K562 (cell line): ENCODE results near the gene MYH7. TPM values are rescaled to one million over a fixed set of nuclear protein-coding genes. Genes with fewer than 3 reads are reported as not detected.

Source experiments
- ATAC-seq: fragments of 200-7000 bp; cut with Tn5 transposase; 3 replicates; pipeline ENCODE4 v1.9.1; 2020; ENCODE audit warnings: moderate library complexity
- BruUV-seq: library from RNA; stranded (reverse); fragments of 400-500 nt; replicated peaks from 2 replicates; lab custom pipeline; 2021; lab: Mats Ljungman, UMichigan
- CTCF ChIA-PET: fragments of 300-600 bp; formaldehyde crosslinking; extraction: SDS; loops from one replicate; lab custom pipeline; 2021; ENCODE audit warnings: low intra/inter-chr PET ratio; lab: Yijun Ruan, JAX
- POLR2A ChIA-PET: fragments of 300-600, 350-650 bp; sonication (Branson Sonifier 250); formaldehyde crosslinking; extraction: SDS; loops from one replicate; lab custom pipeline; 2021; ENCODE audit warnings: antibody characterized with exemption, inconsistent platforms; lab: Yijun Ruan, JAX
- DNase-seq, 4 experiments: peaks; one replicate each; pipeline versions ENCODE4 v3.0.0 to v3.0.0-alpha.2; 2011 to 2018; ENCODE audit warnings: low spot score in 3 of 4, mixed read lengths in 3 of 4; ENCODE audit errors: extremely low read depth in 1 of 4
- FAIRE-seq: peaks from 2 replicates; lab custom pipeline; 2011; peaks lifted over from hg19 to GRCh38; lab: Jason Lieb, UNC
- H2AFZ ChIP-seq: 2 replicates; pipeline ENCODE4 v1.6.0; 2011; ENCODE audit warnings: low read depth, low read length, control low read depth, inconsistent platforms
- H3K27ac ChIP-seq: fragments of 200-600 bp; 3 replicates; pipeline ENCODE4 v1.8.0; 2011; ENCODE audit warnings: low read depth, mild to moderate bottlenecking, control low read depth, inconsistent platforms, low read length, moderate library complexity, mixed read lengths; ENCODE audit errors: extremely low read depth
- H3K27me3 ChIP-seq, 2 experiments: fragments of 300-600 bp in 1 of 2; 2 replicates in 1 of 2; 3 replicates in 1 of 2; pipeline versions ENCODE4 v1.6.0 to v1.8.0; 2011; ENCODE audit warnings: inconsistent platforms in 2 of 2, low read length in 2 of 2, mild to moderate bottlenecking in 1 of 2, mixed read lengths in 1 of 2, moderate library complexity in 1 of 2; ENCODE audit not compliant: control insufficient read depth in 2 of 2, insufficient read depth in 2 of 2
- H3K36me3 ChIP-seq: fragments of 300-600 bp; 3 replicates; pipeline ENCODE4 v1.8.0; 2011; ENCODE audit warnings: mild to moderate bottlenecking, low read length, inconsistent platforms; ENCODE audit not compliant: control insufficient read depth, insufficient read depth
- H3K4me1 ChIP-seq, 2 experiments: fragments of 200-600 bp in 1 of 2; replicated peaks in 1 of 2; 2 replicates in 1 of 2; 3 replicates in 1 of 2; pipeline versions ENCODE4 v1.5.1 to v1.8.0; 2011; ENCODE audit warnings: inconsistent platforms in 2 of 2, low read length in 2 of 2, mild to moderate bottlenecking in 1 of 2, mixed read lengths in 1 of 2, moderate library complexity in 1 of 2; ENCODE audit not compliant: control insufficient read depth in 2 of 2, insufficient read depth in 2 of 2
- H3K4me2 ChIP-seq: 2 replicates; pipeline ENCODE4 v1.6.1; 2011; ENCODE audit warnings: low read length, control low read depth, inconsistent platforms, mixed read lengths; ENCODE audit not compliant: insufficient read depth
- H3K4me3 ChIP-seq: fragments of 200-600 bp; sonication (generic), shearing (Covaris generic); 2 replicates; pipeline ENCODE4 v1.5.1; 2016; ENCODE audit warnings: control low read depth, inconsistent platforms
- H3K79me2 ChIP-seq: fragments of 200-600 bp; 3 replicates; pipeline ENCODE4 v1.8.0; 2011; ENCODE audit warnings: low read length, inconsistent platforms; ENCODE audit not compliant: control insufficient read depth, insufficient read depth
- H3K9ac ChIP-seq, 2 experiments: 2 replicates each; pipeline versions ENCODE4 v1.6.0 to v1.6.1; 2011; ENCODE audit warnings: low read depth in 2 of 2, low read length in 2 of 2, control low read depth in 1 of 2, inconsistent platforms in 1 of 2, mild to moderate bottlenecking in 1 of 2, mixed read lengths in 1 of 2; ENCODE audit not compliant: insufficient read depth in 1 of 2
- H3K9me1 ChIP-seq: one replicate; pipeline ENCODE4 v1.6.0; 2011; ENCODE audit warnings: inconsistent platforms, mild to moderate bottlenecking, low read length, moderate library complexity; ENCODE audit not compliant: control insufficient read depth, insufficient read depth
- H3K9me3 ChIP-seq: replicated peaks from 2 replicates; pipeline ENCODE4 v1.5.1; 2011; ENCODE audit warnings: low read depth, low read length, inconsistent platforms; ENCODE audit not compliant: control insufficient read depth, insufficient read depth
- H4K20me1 ChIP-seq: replicated peaks from 2 replicates; pipeline ENCODE4 v1.6.1; 2011; ENCODE audit warnings: low read length, inconsistent platforms, mixed read lengths; ENCODE audit not compliant: control insufficient read depth, insufficient read depth
- KDM4B ChIP-seq, 2 experiments: fragments of 450-650 bp in 1 of 2; sonication (generic) in 1 of 2; IDR thresholded peaks; 2 replicates each; pipeline ENCODE4 v1.6.1; 2016 to 2017; ENCODE audit warnings: borderline replicate concordance in 2 of 2, antibody characterized with exemption in 1 of 2, low read depth in 1 of 2, mild to moderate bottlenecking in 1 of 2
- MECOM ChIP-seq: fragments of 250-450 bp; sonication (Bioruptor Pico); IDR thresholded peaks from 2 replicates; pipeline ENCODE4 v1.8.0; 2022; ENCODE audit warnings: inconsistent platforms
- NRF1 ChIP-seq, 2 experiments: fragments of 450-650 bp; IDR thresholded peaks in 1 of 2; conservative IDR thresholded peaks in 1 of 2; 2 replicates each; pipeline ENCODE4 v1.6.1; 2014; ENCODE audit warnings: mild to moderate bottlenecking in 2 of 2
- RFX1 ChIP-seq: fragments of 450-650 bp; IDR thresholded peaks from 2 replicates; pipeline ENCODE4 v1.6.1; 2016; ENCODE audit warnings: mild to moderate bottlenecking, moderate library complexity
- WGBS: fragments of 100-300 bp; shearing (Covaris generic); methylation state at CpG from one replicate; pipeline ENCODE4 v1.1.6; 2016; ENCODE audit warnings: low coverage, mixed read lengths; ENCODE audit not compliant: insufficient coverage; ENCODE audit errors: missing lambda C conversion rate; 5-methylcytosine and 5-hydroxymethylcytosine counted together
- in situ Hi-C: fragments of 300-500 bp; cut with MboI; formaldehyde crosslinking; loops from 4 replicates; pipeline ENCODE4 v1.15.0; 2018; ENCODE audit warnings: inconsistent platforms, mixed read lengths
- intact Hi-C: fragments of 100-400 bp; cut with micrococcal nuclease; formaldehyde crosslinking; loops from 2 replicates; pipeline ENCODE4 v1.14.2; 2022
- polyA plus RNA-seq, 8 experiments: library from polyadenylated mRNA; depleted of rRNA in 4 of 8; stranded (reverse) in 5 of 8; unstranded in 3 of 8; fragments of >200 nt; fragmentation: Nextera tagmentation in 2 of 8; fragmentation: Illumina TruSeq in 1 of 8; extraction: Ambion mirVana in 2 of 8; extraction: Trizol in 1 of 8; gene quantifications; 2 replicates each; pipeline versions ENCODE4 v1.2.1 to v1.2.3, GENCODE V29; 2011 to 2014; ENCODE audit warnings: inconsistent platforms in 1 of 8, missing spikeins in 1 of 8
- total RNA-seq, 7 experiments: library from RNA; depleted of rRNA in 6 of 7; stranded (reverse); fragments of >200 nt in 6 of 7; fragmentation: Illumina TruSeq in 2 of 7; extraction: Trizol in 2 of 7; gene quantifications; 2 replicates each; pipeline versions ENCODE4 v1.2.1 to v1.2.3, GENCODE V29; 2011 to 2021; ENCODE audit warnings: low replicate concordance in 1 of 7
- TF ChIP-seq, protein P1 (sequence below): fragments of 450-650 bp; IDR thresholded peaks from 2 replicates; pipeline ENCODE4 v1.6.1; 2016
- TF ChIP-seq, protein P2 (sequence below): fragments of 200-800 bp; sonication (Bioruptor generic); IDR thresholded peaks from 2 replicates; pipeline ENCODE4 v1.6.1; 2017; ENCODE audit warnings: missing genetic modification characterization, missing compliant biosample characterization
- TF ChIP-seq, protein P3 (sequence below), 2 experiments: IDR thresholded peaks; 2 replicates each; pipeline ENCODE4 v1.6.1; 2011; ENCODE audit warnings: borderline replicate concordance in 1 of 2, control low read depth in 1 of 2, low read depth in 1 of 2, low read length in 1 of 2, mild to moderate bottlenecking in 1 of 2, mixed read lengths in 1 of 2, moderate library complexity in 1 of 2; ENCODE audit not compliant: insufficient read depth in 1 of 2, insufficient read length in 1 of 2, poor library complexity in 1 of 2, severe bottlenecking in 1 of 2; ENCODE audit errors: extremely low read depth in 1 of 2

Gene MYH7
- total and polyA plus RNA-seq, 9 of the 15 experiments (the other 6 are each of a cell fraction or from before 2014, with no cell fraction given), result not detected

DNA sequence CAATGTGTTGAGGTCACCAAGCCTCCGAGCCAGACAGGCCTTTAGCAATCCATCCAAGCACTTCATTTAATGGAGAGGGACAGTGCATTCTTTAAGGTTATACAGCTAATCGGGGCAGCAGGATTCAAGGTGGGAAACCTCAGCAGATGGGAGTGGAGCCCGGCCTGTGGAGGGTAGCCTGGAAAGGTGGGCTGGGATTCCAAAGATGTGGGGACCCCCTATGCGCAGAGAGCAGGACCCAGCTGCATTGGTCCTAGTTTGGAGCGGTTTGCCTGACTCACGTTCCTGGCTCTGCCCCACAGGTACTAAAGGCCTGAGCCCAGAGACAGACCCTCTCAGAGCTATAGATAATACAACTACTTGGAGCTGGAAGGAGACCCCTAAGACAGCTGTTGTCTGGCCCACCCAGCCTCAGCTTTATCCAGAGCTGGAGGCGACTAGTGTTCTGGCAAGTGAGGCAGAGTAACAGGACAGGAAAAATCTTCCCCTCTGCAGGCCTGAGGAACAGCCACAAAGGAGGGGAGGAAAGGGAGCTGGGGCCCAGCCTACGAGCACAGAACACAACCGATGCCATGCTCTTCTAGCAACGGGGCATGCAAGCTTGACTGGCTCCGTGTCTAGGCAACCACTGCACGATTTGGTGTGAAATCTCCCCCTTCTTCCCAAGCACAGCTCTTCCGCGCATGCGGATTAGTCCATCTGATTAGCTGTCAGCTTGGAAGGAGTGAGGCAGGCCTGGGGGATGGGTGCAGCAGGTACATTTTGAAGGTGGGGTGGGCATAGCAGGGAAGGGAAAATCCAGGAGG, 1.1 kb upstream of the MYH7 start:
- Histone ChIP-seq H3K4me3 (no peak overlapping the region), H4K20me1 (no peaks in the 10 kb centered on the region), H2AFZ (peak overlapping the region; percentile 82), H3K4me2 (peak overlapping the region; percentile 43; the same call in 1 of the 2 replicates), H3K9ac (peak overlapping the region in 1 of 2 experiments; percentile 4; a peak in 1 of 4 replicates), H3K9me3 (no peaks in the 10 kb centered on the region), H3K4me1 (peaks cover 26 to 40% of the 10 kb centered on the region in 2 experiments; a peak in 4 of 5 replicates), H3K27me3 (peaks cover 0 to 16% of the 10 kb centered on the region in 2 experiments; a peak in 2 of 5 replicates), H3K36me3 (no peaks in the 10 kb centered on the region), H3K9me1 (no peaks in the 10 kb centered on the region), H3K27ac (no peak overlapping the region), H3K79me2 (no peaks in the 10 kb centered on the region)
- intact Hi-C loops (no loop called here), in situ Hi-C loops (no loop called here)
- 29% methylated on average over 12 of the region's 15 CpGs for WGBS
- peak; percentile 59 to 69 for TF ChIP-seq NRF1 (conservative IDR thresholded peaks at IDR 0.05 in 1 of 2, IDR thresholded peaks at IDR 0.05 in 1 of 2)
- TF ChIP-seq, protein P1, sequence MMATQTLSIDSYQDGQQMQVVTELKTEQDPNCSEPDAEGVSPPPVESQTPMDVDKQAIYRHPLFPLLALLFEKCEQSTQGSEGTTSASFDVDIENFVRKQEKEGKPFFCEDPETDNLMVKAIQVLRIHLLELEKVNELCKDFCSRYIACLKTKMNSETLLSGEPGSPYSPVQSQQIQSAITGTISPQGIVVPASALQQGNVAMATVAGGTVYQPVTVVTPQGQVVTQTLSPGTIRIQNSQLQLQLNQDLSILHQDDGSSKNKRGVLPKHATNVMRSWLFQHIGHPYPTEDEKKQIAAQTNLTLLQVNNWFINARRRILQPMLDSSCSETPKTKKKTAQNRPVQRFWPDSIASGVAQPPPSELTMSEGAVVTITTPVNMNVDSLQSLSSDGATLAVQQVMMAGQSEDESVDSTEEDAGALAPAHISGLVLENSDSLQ, result peak; percentile 60
- TF ChIP-seq, protein P2, sequence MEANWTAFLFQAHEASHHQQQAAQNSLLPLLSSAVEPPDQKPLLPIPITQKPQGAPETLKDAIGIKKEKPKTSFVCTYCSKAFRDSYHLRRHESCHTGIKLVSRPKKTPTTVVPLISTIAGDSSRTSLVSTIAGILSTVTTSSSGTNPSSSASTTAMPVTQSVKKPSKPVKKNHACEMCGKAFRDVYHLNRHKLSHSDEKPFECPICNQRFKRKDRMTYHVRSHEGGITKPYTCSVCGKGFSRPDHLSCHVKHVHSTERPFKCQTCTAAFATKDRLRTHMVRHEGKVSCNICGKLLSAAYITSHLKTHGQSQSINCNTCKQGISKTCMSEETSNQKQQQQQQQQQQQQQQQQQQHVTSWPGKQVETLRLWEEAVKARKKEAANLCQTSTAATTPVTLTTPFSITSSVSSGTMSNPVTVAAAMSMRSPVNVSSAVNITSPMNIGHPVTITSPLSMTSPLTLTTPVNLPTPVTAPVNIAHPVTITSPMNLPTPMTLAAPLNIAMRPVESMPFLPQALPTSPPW (CRISPR knock-in tag), result peak; percentile 48; the same call in 1 of the 2 replicates
- no peak for TF ChIP-seq KDM4B (IDR thresholded peaks at IDR 0.05; ENCODE audit: borderline replicate concordance in 2 of 2, low read depth in 1 of 2)
- TF ChIP-seq MECOM (CRISPR knock-in tag), result no peak
- TF ChIP-seq RFX1, result peak; percentile 67
- TF ChIP-seq, protein P3, sequence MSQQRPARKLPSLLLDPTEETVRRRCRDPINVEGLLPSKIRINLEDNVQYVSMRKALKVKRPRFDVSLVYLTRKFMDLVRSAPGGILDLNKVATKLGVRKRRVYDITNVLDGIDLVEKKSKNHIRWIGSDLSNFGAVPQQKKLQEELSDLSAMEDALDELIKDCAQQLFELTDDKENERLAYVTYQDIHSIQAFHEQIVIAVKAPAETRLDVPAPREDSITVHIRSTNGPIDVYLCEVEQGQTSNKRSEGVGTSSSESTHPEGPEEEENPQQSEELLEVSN (IDR thresholded peaks at IDR 0.05; ENCODE audit: borderline replicate concordance in 1 of 2, extremely low read depth in 1 of 2, insufficient read depth in 1 of 2, insufficient read length in 1 of 2, low read depth in 1 of 2, low read length in 1 of 2, poor library complexity in 1 of 2, severe bottlenecking in 1 of 2), result peak in 1 of 2 experiments; percentile 14
- peak; percentile 44 to 69 (median 53) for DNase-seq
- ChIA-PET POLR2A (interaction anchor here (0.6 to 1.1 kb wide), 3 partner anchors 14 to 105 kb away, joined by 3 to 4 read pairs (median 3); no protein-coding TSS in a partner anchor), CTCF (no interaction called here)
- FAIRE-seq, result peak; percentile 85
- ATAC-seq, result peak; percentile 67
- BruUV-seq, result no TSS peak
